GM12874 (cell line): Measurements from ENCODE around the gene TSTD2.

Source experiments
- TF ChIP-seq, protein P1 (sequence below): IDR thresholded peaks from 2 replicates; pipeline ENCODE4 v1.5.1; 2011; ENCODE audit warnings: low read depth, mild to moderate bottlenecking, control low read depth, low read length, moderate library complexity; ENCODE audit not compliant: insufficient read depth

Gene TSTD2

DNA sequence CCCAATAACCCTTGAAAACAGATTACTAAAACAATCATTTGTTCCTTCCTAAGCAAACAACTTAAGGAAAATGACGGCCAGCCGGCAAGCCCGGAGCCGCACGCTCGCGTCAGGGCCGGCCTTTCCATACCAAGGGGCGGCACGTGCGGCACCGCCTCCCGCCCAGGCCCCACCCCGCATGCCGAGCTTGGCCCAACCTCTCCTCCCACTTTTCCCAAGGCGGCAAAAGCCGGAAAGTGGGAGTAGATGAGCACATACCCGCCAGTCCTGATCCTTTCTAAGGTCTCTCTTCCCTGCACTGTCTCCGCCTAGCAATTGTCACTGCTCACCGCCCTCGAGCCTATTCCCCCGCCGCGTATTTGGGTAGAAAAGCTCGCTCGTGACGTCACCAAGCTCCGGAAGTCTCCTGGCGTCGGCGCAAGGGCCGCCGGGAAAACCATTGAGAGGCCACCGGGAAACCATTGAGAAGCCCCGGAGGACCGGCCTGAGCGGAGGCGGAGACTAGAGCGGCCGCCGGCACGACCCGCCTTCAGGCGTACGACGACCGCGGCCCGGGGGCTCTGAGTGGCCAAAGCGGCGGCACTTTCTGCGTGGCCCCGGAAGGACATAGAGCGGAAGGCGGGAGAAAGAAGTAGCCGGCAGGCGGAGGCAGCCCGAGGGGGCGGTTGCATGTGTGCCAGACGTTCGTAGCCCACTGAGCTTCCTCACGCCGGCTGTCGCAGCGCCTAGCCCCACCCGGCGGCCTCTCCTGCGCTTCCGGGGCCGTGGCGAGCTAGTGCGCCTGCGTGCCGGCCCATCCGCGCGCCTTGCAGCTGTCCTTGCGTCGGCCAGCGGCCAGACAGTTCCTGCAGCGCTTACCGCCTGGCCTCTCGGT, at the start of gene TSTD2, which contains the start of gene NCBP1:
Gene TSTD2, minus strand, starts transcription at position 384 of the 874 bp plus-strand sequence. CDS start 5,806 bp downstream, outside the sequence.
Gene NCBP1, plus strand, starts transcription at position 837 of the 874 bp plus-strand sequence. CDS start 61 bp downstream, outside the sequence.
- TF ChIP-seq, protein P1, sequence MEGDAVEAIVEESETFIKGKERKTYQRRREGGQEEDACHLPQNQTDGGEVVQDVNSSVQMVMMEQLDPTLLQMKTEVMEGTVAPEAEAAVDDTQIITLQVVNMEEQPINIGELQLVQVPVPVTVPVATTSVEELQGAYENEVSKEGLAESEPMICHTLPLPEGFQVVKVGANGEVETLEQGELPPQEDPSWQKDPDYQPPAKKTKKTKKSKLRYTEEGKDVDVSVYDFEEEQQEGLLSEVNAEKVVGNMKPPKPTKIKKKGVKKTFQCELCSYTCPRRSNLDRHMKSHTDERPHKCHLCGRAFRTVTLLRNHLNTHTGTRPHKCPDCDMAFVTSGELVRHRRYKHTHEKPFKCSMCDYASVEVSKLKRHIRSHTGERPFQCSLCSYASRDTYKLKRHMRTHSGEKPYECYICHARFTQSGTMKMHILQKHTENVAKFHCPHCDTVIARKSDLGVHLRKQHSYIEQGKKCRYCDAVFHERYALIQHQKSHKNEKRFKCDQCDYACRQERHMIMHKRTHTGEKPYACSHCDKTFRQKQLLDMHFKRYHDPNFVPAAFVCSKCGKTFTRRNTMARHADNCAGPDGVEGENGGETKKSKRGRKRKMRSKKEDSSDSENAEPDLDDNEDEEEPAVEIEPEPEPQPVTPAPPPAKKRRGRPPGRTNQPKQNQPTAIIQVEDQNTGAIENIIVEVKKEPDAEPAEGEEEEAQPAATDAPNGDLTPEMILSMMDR, result no peak

DNA sequence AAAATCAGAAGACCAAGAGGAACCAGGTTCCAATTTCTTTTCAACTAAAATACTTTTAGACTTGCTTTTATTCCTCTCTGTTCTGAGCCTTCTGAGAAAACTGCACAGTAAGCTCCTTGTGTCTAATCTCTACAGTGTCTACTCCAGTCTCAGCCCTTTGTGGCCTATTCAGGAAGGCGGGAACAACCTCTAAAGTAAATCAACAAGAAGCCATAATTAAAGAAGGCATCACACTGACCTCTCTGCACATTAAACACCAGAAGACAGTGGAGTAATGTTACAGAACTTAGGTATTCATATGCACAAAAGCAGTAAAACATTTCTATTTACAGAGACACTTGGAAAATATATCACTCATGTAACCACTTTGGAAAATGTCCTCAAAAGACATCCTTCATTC, 49.1 kb upstream of the TSTD2 start:
- TF ChIP-seq, protein P1, result no peak

DNA sequence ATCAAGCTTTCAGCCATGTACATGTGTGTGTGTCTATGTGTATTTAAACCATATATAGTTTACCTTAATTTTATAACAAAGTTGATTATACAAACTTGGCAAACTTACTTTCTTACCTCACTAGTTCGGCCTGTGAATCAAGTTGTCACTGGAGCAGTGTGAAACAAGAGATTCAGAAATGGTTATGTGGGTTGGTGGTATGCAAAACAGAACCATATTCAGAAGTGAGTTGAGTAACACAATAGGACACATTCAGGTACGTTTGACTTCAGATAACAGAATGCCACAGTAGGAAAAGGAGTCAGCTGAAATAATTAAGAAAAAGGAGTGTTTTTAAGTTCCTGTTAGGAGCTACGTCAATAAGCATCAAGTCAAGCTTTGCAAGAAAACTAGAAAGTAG, 42.5 kb upstream of the TSTD2 start:
- TF ChIP-seq, protein P1, result no peak

DNA sequence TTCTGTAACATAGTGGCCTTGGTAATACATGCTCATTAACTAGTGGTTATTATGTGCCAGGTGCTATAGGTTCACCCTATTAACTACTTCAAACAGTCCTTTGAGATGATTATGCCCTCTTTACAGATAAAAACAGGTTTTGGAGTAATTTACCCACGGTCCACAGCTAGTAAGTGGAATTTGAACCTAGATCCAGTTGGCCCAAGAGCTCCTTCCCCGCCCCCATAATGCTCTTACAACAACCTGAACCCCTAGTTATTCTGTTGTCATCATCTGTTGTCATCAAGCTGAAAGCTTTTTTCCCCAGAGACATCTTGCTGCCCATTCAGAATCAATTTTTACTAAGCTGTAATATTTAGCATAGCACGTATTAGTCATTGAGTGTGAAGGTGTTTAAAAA, 40.8 kb upstream of the TSTD2 start:
- TF ChIP-seq, protein P1, result no peak

DNA sequence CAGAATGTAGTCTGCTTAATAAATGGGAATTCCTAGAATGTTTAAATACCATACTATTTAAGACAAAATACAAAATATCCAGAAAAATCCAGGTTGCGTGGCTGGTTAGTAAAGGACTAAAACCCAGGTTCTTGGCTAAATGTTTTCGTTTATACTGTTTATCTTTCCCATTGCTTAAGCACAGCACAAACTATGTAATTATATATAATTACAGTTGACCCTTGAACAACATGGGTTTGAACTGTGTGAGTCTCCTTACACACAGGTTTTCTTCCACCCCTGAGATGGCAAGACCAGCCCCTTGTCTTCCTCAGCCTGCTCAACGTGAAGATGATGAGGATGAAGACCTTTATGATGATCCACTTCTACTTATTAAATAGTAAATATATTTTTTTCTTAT, 39.2 kb upstream of the TSTD2 start:
- TF ChIP-seq, protein P1, result no peak

DNA sequence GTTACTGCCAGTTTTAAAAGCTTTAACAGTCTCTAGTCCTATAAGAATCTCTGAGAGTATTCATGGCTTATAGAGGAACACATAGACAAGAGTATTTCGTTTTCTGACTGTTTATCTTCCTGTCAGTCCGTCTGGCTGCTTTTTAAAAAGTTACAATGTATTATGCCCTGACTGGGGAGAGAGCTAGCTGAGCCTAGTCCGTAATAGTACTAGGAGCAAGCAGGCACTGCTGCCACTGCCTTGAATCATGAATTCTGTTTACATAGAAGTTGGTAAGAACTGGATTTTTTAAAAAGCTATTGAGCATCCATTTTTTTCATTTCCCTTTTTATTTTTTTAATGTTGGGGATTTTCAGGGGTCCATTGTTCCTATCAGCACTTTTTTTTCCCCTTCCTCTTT, 37.4 kb upstream of the TSTD2 start:
- TF ChIP-seq, protein P1, result no peak

DNA sequence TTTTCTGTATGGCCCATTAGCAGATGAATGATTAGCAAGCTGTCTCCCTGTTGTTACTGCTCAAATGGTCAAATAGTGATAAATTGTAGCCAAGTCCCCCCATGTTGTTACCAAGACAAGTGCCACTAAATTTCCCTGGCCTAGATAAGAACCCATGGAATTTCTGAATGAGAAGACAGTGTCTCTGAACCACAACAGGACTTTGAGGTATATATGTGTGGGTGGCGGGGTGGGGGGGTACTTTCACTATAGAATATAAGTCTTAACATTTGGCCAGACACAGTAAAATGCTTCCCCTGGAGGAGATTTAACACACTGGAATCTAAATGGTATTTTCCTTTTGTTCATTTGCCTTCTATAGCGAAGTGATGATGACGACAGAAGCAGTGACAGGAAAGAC, 35.3 kb upstream of the TSTD2 start:
- TF ChIP-seq, protein P1, result no peak
